Ishikawa (cell line): ENCODE data around the gene VPS35L.

ENCODE experiments used
- CEBPB ChIP-seq: IDR thresholded peaks from 2 replicates; pipeline ENCODE4 v1.6.1; 2012
- CREB1 ChIP-seq: IDR thresholded peaks from 2 replicates; pipeline ENCODE4 v1.6.1; 2012; ENCODE audit warnings: low read depth
- EP300 ChIP-seq: IDR thresholded peaks from 2 replicates; pipeline ENCODE4 v1.6.1; 2012; ENCODE audit warnings: borderline replicate concordance
- FOXM1 ChIP-seq: IDR thresholded peaks from 2 replicates; pipeline ENCODE4 v1.6.1; 2012; ENCODE audit warnings: low read depth, borderline replicate concordance
- MAX ChIP-seq: IDR thresholded peaks from 2 replicates; pipeline ENCODE4 v1.6.1; 2012
- NFIC ChIP-seq: IDR thresholded peaks from 2 replicates; pipeline ENCODE4 v1.6.1; 2012
- RAD21 ChIP-seq: IDR thresholded peaks from 2 replicates; pipeline ENCODE4 v1.6.1; 2012; ENCODE audit warnings: low read depth
- TCF12 ChIP-seq: IDR thresholded peaks from 2 replicates; pipeline ENCODE4 v1.6.1; 2012; ENCODE audit warnings: low read depth
- YY1 ChIP-seq: IDR thresholded peaks from 2 replicates; pipeline ENCODE4 v1.6.1; 2012; ENCODE audit warnings: low read depth
- ZBTB7A ChIP-seq: IDR thresholded peaks from 2 replicates; pipeline ENCODE4 v1.6.1; 2012; ENCODE audit warnings: low read depth
- TF ChIP-seq, protein P1 (sequence below): IDR thresholded peaks from 2 replicates; pipeline ENCODE4 v1.6.1; 2012

The VPS35L gene

GRCh38 chr16:19748389-19749168, 193.1 kb downstream of the VPS35L start:
- no peak for TF ChIP-seq YY1
- TF ChIP-seq, protein P1, sequence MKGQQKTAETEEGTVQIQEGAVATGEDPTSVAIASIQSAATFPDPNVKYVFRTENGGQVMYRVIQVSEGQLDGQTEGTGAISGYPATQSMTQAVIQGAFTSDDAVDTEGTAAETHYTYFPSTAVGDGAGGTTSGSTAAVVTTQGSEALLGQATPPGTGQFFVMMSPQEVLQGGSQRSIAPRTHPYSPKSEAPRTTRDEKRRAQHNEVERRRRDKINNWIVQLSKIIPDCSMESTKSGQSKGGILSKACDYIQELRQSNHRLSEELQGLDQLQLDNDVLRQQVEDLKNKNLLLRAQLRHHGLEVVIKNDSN, result no peak
- TF ChIP-seq TCF12, result no peak
- no peak for TF ChIP-seq NFIC
- TF ChIP-seq RAD21, result no peak
- no peak for TF ChIP-seq CEBPB
- no peak for TF ChIP-seq FOXM1
- TF ChIP-seq MAX, result no peak
- no peak for TF ChIP-seq ZBTB7A
- TF ChIP-seq EP300, result no peak
- TF ChIP-seq CREB1, result no peak

DNA sequence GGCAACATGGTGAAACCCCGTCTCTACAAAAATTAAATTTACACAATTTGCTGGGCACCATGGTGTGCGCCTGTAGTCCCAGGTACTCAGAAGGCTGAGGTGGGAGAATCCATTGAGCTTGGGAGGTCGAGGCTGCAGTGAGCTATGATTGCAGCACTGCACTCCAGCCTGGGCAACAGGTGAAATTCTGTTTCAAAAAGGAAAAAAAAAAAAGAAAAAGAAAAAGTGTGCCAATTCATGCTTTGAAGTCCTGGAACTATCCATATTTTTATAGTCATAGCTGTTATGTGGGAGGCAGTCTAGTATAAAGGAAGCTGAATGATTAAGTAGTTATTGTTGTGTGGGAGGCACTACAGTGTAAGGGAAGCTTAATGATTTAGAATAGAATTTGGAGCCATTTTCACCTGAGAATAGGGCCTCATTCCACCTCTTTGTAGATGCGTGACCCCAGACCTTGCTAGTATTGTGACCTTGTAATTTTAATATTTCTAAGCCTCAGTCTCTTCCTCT, 194.1 kb downstream of the VPS35L start:
- no peak for TF ChIP-seq TCF12
- no peak for TF ChIP-seq ZBTB7A
